HepG2 (cell line): ENCODE data around the gene WIZ. TPM values are rescaled to one million over a fixed set of nuclear protein-coding genes. Genes with fewer than 3 reads are reported as not detected.

ENCODE experiments used
- ATAC-seq: fragments of 200-7000 bp; cut with Tn5 transposase; 3 replicates; pipeline ENCODE4 v1.9.1; 2020; ENCODE audit warnings: mild to moderate bottlenecking, moderate library complexity
- BruUV-seq: library from RNA; stranded (reverse); fragments of 400-500 nt; replicated peaks from 2 replicates; lab custom pipeline; 2021; lab: Mats Ljungman, UMichigan
- CTCF ChIA-PET: fragments of 300-600 bp; formaldehyde crosslinking; extraction: SDS; loops from one replicate; lab custom pipeline; 2021; ENCODE audit warnings: low total read pairs, inconsistent platforms, low intra/inter-chr PET ratio; lab: Yijun Ruan, JAX
- POLR2A ChIA-PET: fragments of 350-600 bp; sonication (Branson Sonifier 250); formaldehyde crosslinking; loops from one replicate; lab custom pipeline; 2020; ENCODE audit warnings: antibody characterized with exemption, inconsistent platforms; lab: Yijun Ruan, JAX
- DNase-seq: peaks from one replicate; pipeline ENCODE4 v3.0.0-alpha.2; 2015; ENCODE audit warnings: low spot score
- FAIRE-seq: peaks from 3 replicates; lab custom pipeline; 2011; peaks lifted over from hg19 to GRCh38; lab: Jason Lieb, UNC
- H2AFZ ChIP-seq: one replicate; pipeline ENCODE4 v1.6.1; 2011; ENCODE audit warnings: low read length, inconsistent platforms
- H3K27ac ChIP-seq: fragments of 300-600 bp; 3 replicates; pipeline ENCODE4 v1.8.0; 2011; ENCODE audit warnings: mixed run types, mild to moderate bottlenecking, mixed read lengths, low read length, inconsistent platforms; ENCODE audit not compliant: insufficient read depth; ENCODE audit errors: extremely low read length
- H3K27me3 ChIP-seq, 2 experiments: fragments of 200-600 bp in 1 of 2; 2 replicates in 1 of 2; 3 replicates in 1 of 2; pipeline versions ENCODE4 v1.6.0 to v1.8.0; 2011; ENCODE audit warnings: low read length in 2 of 2, mild to moderate bottlenecking in 2 of 2, moderate library complexity in 2 of 2, inconsistent platforms in 1 of 2; ENCODE audit not compliant: insufficient read depth in 2 of 2, control insufficient read depth in 1 of 2
- H3K36me3 ChIP-seq, 2 experiments: fragments of 200-600 bp in 1 of 2; replicated peaks in 1 of 2; 2 replicates in 1 of 2; 3 replicates in 1 of 2; pipeline versions ENCODE4 v1.5.1 to v1.8.0; 2011; ENCODE audit warnings: low read length in 2 of 2, inconsistent platforms in 1 of 2; ENCODE audit not compliant: insufficient read depth in 2 of 2, control insufficient read depth in 1 of 2
- H3K4me1 ChIP-seq: 2 replicates; pipeline ENCODE4 v1.5.1; 2012; ENCODE audit warnings: low read length, inconsistent platforms; ENCODE audit not compliant: insufficient read depth
- H3K4me2 ChIP-seq: 2 replicates; pipeline ENCODE4 v1.6.0; 2011; ENCODE audit warnings: low read depth, low read length, inconsistent platforms
- H3K4me3 ChIP-seq, 3 experiments: fragments of 200-600 bp in 1 of 3; sonication (generic), shearing (Covaris generic) in 1 of 3; replicated peaks in 1 of 3; 2 replicates each; pipeline ENCODE4 v1.5.1; 2011 to 2016; ENCODE audit warnings: low read length in 3 of 3, inconsistent platforms in 2 of 3, low read depth in 2 of 3, mild to moderate bottlenecking in 2 of 3, control low read depth in 1 of 3, mixed read lengths in 1 of 3; ENCODE audit not compliant: insufficient read depth in 1 of 3
- H3K79me2 ChIP-seq: one replicate; pipeline ENCODE4 v1.6.1; 2011; ENCODE audit warnings: low read length, inconsistent platforms; ENCODE audit not compliant: insufficient read depth
- H3K9ac ChIP-seq: 2 replicates; pipeline ENCODE4 v1.6.0; 2011; ENCODE audit warnings: mild to moderate bottlenecking, low read depth, low read length, inconsistent platforms; ENCODE audit not compliant: insufficient read depth
- H3K9me3 ChIP-seq: 2 replicates; pipeline ENCODE4 v1.5.1; 2012; ENCODE audit warnings: mild to moderate bottlenecking, low read length
- H4K20me1 ChIP-seq: 2 replicates; pipeline ENCODE4 v1.6.0; 2011; ENCODE audit warnings: inconsistent platforms, mild to moderate bottlenecking, low read length, moderate library complexity; ENCODE audit not compliant: insufficient read depth
- ARHGAP35 ChIP-seq: sonication (generic); formaldehyde crosslinking; IDR thresholded peaks from 2 replicates; pipeline ENCODE4 v1.9.0; 2022; ENCODE audit warnings: mild to moderate bottlenecking, inconsistent platforms, moderate library complexity, missing genetic modification reagents, borderline replicate concordance
- NFKBIZ ChIP-seq: IDR thresholded peaks from 2 replicates; pipeline ENCODE4 v1.6.1; 2018; ENCODE audit warnings: missing genetic modification reagents, missing compliant biosample characterization
- RCOR2 ChIP-seq: IDR thresholded peaks from 2 replicates; pipeline ENCODE4 v1.6.1; 2016; ENCODE audit warnings: missing biosample characterization, missing genetic modification reagents
- SCMH1 ChIP-seq: sonication (generic); formaldehyde crosslinking; IDR thresholded peaks from 2 replicates; pipeline ENCODE4 v1.9.0; 2021; ENCODE audit warnings: missing genetic modification reagents, mild to moderate bottlenecking, borderline replicate concordance
- ZNF354B ChIP-seq: sonication (generic); formaldehyde crosslinking; IDR thresholded peaks from 2 replicates; pipeline ENCODE4 v1.8.0; 2022; ENCODE audit warnings: mild to moderate bottlenecking, missing genetic modification reagents
- ZNF530 ChIP-seq: sonication (generic); formaldehyde crosslinking; IDR thresholded peaks from 2 replicates; pipeline ENCODE4 v1.5.0; 2020; ENCODE audit warnings: low read depth, mild to moderate bottlenecking, missing genetic modification reagents
- ZNF737 ChIP-seq: sonication (generic); formaldehyde crosslinking; IDR thresholded peaks from 2 replicates; pipeline ENCODE4 v1.5.0; 2020; ENCODE audit warnings: missing genetic modification reagents, mild to moderate bottlenecking, borderline replicate concordance
- ZNF782 ChIP-seq: sonication (generic); formaldehyde crosslinking; IDR thresholded peaks from 2 replicates; pipeline ENCODE4 v1.4.0; 2020; ENCODE audit warnings: missing genetic modification reagents, mild to moderate bottlenecking, borderline replicate concordance
- ZNF788 ChIP-seq: sonication (generic); formaldehyde crosslinking; IDR thresholded peaks from 2 replicates; pipeline ENCODE4 v1.5.0; 2020; ENCODE audit warnings: mild to moderate bottlenecking, missing genetic modification reagents, borderline replicate concordance
- WGBS: methylation state at CpG from one replicate; pipeline ENCODE4 v1.1.6; 2017; ENCODE audit warnings: low lambda C conversion rate; 5-methylcytosine and 5-hydroxymethylcytosine counted together
- in situ Hi-C: cut with HindIII; loops from 2 replicates; pipeline ENCODE4 v1.10.0; 2017; ENCODE audit warnings: low pct_unique_long_range_greater_than_20kb; ENCODE audit not compliant: extremely low pct_ligation_motif_present
- intact Hi-C: fragments of 100-400 bp; cut with micrococcal nuclease; formaldehyde crosslinking; loops from one replicate; pipeline ENCODE4 v1.10.0; 2022; ENCODE audit not compliant: unreplicated experiment
- polyA plus RNA-seq, 8 experiments: library from polyadenylated mRNA; depleted of rRNA in 3 of 8; stranded (reverse) in 7 of 8; unstranded in 1 of 8; fragments of >200 nt; fragmentation: Illumina TruSeq in 4 of 8; extraction: Trizol in 4 of 8; gene quantifications; 2 replicates each; pipeline versions ENCODE4 v1.2.1 to v1.2.3, GENCODE V29; 2011 to 2016; ENCODE audit warnings: low read depth in 4 of 8, missing spikeins in 1 of 8, mixed read lengths in 1 of 8; ENCODE audit not compliant: insufficient read depth in 1 of 8
- total RNA-seq, 5 experiments: library from RNA; depleted of rRNA; stranded (reverse); fragments of >200 nt; fragmentation: Illumina TruSeq; extraction: Trizol; gene quantifications; 2 replicates each; pipeline ENCODE4 v1.2.3, GENCODE V29; 2016; ENCODE audit warnings: low read depth in 1 of 5
- TF ChIP-seq, protein P1 (sequence below): sonication (generic); formaldehyde crosslinking; IDR thresholded peaks from 2 replicates; pipeline ENCODE4 v1.5.1; 2020; ENCODE audit warnings: missing genetic modification reagents, mild to moderate bottlenecking, borderline replicate concordance
- TF ChIP-seq, protein P2 (sequence below): sonication (generic); formaldehyde crosslinking; IDR thresholded peaks from 2 replicates; pipeline ENCODE4 v1.4.0; 2020; ENCODE audit warnings: missing genetic modification reagents
- TF ChIP-seq, protein P3 (sequence below): sonication (generic); formaldehyde crosslinking; conservative IDR thresholded peaks from 2 replicates; pipeline ENCODE4 v1.5.0; 2020; ENCODE audit warnings: missing genetic modification reagents
- TF ChIP-seq, protein P4 (sequence below): sonication (generic); formaldehyde crosslinking; IDR thresholded peaks from 2 replicates; pipeline ENCODE4 v1.4.0; 2020; ENCODE audit warnings: missing genetic modification reagents
- TF ChIP-seq, protein P5 (sequence below): sonication (generic); formaldehyde crosslinking; IDR thresholded peaks from 2 replicates; pipeline ENCODE4 v1.4.0; 2020; ENCODE audit warnings: missing genetic modification reagents

The WIZ gene
- total and polyA plus RNA-seq, 2 of the 13 experiments (the other 11 are each of a cell fraction or from before 2014, with no cell fraction given): 4.7 to 4.8 TPM

DNA sequence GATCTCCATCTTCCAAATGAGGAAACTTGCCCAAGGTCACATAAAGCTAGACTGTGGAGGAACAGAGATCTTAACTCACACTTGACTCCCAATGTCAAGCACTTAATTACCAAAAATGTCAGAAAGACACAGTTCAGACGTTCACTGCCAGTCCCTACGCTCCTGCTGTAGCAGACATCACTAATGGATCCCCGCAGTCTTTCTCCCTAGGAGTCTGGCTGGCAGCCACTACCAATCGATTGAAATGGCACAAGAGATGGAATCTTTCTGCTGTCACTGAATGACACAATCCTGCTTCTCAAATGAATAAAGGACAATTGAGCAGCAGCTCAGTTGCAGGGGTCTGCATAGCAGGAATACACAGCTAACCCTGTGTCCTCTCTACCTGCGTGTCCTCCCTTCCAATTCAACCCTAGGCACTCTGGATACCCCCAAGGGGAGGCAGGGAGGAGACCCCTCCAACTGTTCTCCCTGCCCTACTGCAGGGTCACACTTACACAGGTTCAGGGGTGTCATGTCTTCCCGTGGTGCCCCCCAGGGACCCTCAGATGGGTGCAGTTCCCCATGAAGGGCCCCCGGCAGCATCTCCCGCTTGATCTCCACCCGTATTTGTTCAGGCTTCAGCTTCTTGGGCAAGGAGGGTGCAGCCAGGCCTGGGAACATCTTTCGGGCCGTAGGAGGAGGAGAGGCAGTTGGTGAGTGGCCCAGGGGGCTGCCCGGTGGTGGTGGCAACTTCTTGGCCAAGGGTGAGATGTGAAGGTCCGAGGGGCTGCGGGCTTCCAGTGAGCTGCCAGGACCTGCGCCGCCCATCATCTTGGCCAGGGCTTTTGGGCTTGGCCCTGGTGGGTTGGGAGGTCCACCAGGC is 23.0 kb downstream of the WIZ start:
- H3K9ac ChIP-seq: no peak overlapping the region
- H3K27ac ChIP-seq: no peak overlapping the region
- WGBS: 97% methylated on average over 12 of the region's 16 CpGs
- FAIRE-seq (no peak), ATAC-seq (no peak)
- peaks cover 20% of the 10 kb centered on the region for H3K79me2 ChIP-seq
- H3K27me3 ChIP-seq: no peaks in the 10 kb centered on the region; a peak in 2 of 5 replicates
- ChIA-PET POLR2A (no interaction called here), CTCF (no interaction called here)
- no peak overlapping the region for H3K4me3 ChIP-seq
- H3K4me2 ChIP-seq: no peak overlapping the region
- intact Hi-C loops: no loop called here
- H3K4me1 ChIP-seq: peaks cover 16% of the 10 kb centered on the region
- peaks cover 31 to 42% of the 10 kb centered on the region in 2 experiments; a peak in 4 of 5 replicates for H3K36me3 ChIP-seq
- no peaks in the 10 kb centered on the region for H4K20me1 ChIP-seq
- BruUV-seq: no TSS peak
- no peak overlapping the region for H2AFZ ChIP-seq
- in situ Hi-C loops: loop anchor here (10.0 kb wide), 1 partner anchor 128 kb away; no protein-coding TSS in a partner anchor
- TF ChIP-seq, protein P1, sequence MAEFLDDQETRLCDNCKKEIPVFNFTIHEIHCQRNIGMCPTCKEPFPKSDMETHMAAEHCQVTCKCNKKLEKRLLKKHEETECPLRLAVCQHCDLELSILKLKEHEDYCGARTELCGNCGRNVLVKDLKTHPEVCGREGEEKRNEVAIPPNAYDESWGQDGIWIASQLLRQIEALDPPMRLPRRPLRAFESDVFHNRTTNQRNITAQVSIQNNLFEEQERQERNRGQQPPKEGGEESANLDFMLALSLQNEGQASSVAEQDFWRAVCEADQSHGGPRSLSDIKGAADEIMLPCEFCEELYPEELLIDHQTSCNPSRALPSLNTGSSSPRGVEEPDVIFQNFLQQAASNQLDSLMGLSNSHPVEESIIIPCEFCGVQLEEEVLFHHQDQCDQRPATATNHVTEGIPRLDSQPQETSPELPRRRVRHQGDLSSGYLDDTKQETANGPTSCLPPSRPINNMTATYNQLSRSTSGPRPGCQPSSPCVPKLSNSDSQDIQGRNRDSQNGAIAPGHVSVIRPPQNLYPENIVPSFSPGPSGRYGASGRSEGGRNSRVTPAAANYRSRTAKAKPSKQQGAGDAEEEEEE (CRISPR knock-in tag): no peak
- no peak for TF ChIP-seq RCOR2 (CRISPR knock-in tag)
- TF ChIP-seq, protein P2, sequence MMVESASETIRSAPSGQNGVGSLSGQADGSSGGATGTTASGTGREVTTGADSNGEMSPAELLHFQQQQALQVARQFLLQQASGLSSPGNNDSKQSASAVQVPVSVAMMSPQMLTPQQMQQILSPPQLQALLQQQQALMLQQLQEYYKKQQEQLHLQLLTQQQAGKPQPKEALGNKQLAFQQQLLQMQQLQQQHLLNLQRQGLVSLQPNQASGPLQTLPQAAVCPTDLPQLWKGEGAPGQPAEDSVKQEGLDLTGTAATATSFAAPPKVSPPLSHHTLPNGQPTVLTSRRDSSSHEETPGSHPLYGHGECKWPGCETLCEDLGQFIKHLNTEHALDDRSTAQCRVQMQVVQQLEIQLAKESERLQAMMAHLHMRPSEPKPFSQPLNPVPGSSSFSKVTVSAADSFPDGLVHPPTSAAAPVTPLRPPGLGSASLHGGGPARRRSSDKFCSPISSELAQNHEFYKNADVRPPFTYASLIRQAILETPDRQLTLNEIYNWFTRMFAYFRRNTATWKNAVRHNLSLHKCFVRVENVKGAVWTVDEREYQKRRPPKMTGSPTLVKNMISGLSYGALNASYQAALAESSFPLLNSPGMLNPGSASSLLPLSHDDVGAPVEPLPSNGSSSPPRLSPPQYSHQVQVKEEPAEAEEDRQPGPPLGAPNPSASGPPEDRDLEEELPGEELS (CRISPR knock-in tag): no peak
- no peak for TF ChIP-seq ZNF354B (CRISPR knock-in tag)
- TF ChIP-seq NFKBIZ (CRISPR knock-in tag): no peak
- TF ChIP-seq, protein P3, sequence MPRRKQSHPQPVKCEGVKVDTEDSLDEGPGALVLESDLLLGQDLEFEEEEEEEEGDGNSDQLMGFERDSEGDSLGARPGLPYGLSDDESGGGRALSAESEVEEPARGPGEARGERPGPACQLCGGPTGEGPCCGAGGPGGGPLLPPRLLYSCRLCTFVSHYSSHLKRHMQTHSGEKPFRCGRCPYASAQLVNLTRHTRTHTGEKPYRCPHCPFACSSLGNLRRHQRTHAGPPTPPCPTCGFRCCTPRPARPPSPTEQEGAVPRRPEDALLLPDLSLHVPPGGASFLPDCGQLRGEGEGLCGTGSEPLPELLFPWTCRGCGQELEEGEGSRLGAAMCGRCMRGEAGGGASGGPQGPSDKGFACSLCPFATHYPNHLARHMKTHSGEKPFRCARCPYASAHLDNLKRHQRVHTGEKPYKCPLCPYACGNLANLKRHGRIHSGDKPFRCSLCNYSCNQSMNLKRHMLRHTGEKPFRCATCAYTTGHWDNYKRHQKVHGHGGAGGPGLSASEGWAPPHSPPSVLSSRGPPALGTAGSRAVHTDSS (CRISPR knock-in tag): no peak
- no peak for TF ChIP-seq ARHGAP35 (CRISPR knock-in tag)
- TF ChIP-seq, protein P4, sequence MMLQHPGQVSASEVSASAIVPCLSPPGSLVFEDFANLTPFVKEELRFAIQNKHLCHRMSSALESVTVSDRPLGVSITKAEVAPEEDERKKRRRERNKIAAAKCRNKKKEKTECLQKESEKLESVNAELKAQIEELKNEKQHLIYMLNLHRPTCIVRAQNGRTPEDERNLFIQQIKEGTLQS (CRISPR knock-in tag): no peak
- TF ChIP-seq, protein P5, sequence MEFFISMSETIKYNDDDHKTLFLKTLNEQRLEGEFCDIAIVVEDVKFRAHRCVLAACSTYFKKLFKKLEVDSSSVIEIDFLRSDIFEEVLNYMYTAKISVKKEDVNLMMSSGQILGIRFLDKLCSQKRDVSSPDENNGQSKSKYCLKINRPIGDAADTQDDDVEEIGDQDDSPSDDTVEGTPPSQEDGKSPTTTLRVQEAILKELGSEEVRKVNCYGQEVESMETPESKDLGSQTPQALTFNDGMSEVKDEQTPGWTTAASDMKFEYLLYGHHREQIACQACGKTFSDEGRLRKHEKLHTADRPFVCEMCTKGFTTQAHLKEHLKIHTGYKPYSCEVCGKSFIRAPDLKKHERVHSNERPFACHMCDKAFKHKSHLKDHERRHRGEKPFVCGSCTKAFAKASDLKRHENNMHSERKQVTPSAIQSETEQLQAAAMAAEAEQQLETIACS (CRISPR knock-in tag): no peak
- TF ChIP-seq ZNF782: no peak
- TF ChIP-seq SCMH1 (CRISPR knock-in tag): no peak
- TF ChIP-seq ZNF788: no peak
- TF ChIP-seq ZNF737 (CRISPR knock-in tag): no peak
- TF ChIP-seq ZNF530 (CRISPR knock-in tag): no peak
- TF ChIP-seq, all 625 proteins: peak for 0
- no peaks in the 10 kb centered on the region; the same call in 1 of the 2 replicates for H3K9me3 ChIP-seq
- DNase-seq: no peak
